Stomach (tissue), 9 donors: Measurements from ENCODE around the gene LYSMD4. TPM values are rescaled to one million over a fixed set of nuclear protein-coding genes. Genes with fewer than 3 reads are reported as not detected.

Experiments
- DNase-seq, 2 donors: peaks; one replicate each; pipeline versions ENCODE4 v3.0.0 to v3.0.0-alpha.2; 2013 to 2019
- H3K27ac ChIP-seq, 5 donors: fragments of 200-600 bp in 4 of 5; sonication (generic) in 4 of 5; one replicate each; pipeline ENCODE4 v1.5.1; 2013 to 2019; ENCODE audit warnings: mild to moderate bottlenecking in 1 of 5, moderate library complexity in 1 of 5
- H3K27me3 ChIP-seq, 3 donors: fragments of 200-600 bp; sonication (generic); one replicate each; pipeline ENCODE4 v1.5.1; 2017 to 2019; ENCODE audit warnings: mixed run types in 1 of 3
- H3K36me3 ChIP-seq, 4 donors: fragments of 200-600 bp; sonication (generic); 1 replicate in 3 of 4; 2 replicates in 1 of 4; pipeline ENCODE4 v1.5.1; 2016 to 2019
- H3K4me1 ChIP-seq, 4 donors: fragments of 200-600 bp; sonication (generic); one replicate each; pipeline ENCODE4 v1.5.1; 2016 to 2019
- H3K4me3 ChIP-seq, 4 donors: fragments of 200-600 bp; sonication (generic) in 3 of 4; one replicate each; pipeline ENCODE4 v1.5.1; 2016 to 2019; ENCODE audit warnings: mild to moderate bottlenecking in 1 of 4
- H3K9me3 ChIP-seq, 4 donors: fragments of 200-600 bp; sonication (generic); one replicate each; pipeline ENCODE4 v1.5.1; 2016 to 2019
- CTCF ChIP-seq, 7 experiments: fragments of 450-650 bp in 4 of 7; fragments of 200-600 bp in 3 of 7; sonication (generic) in 3 of 7; IDR thresholded peaks; one replicate each; pipeline ENCODE4 v1.5.1; 2016 to 2019; ENCODE audit warnings: antibody characterized with exemption in 7 of 7, control low read depth in 2 of 7, mild to moderate bottlenecking in 1 of 7
- EP300 ChIP-seq: sonication (generic); formaldehyde crosslinking; IDR thresholded peaks from one replicate; pipeline ENCODE4 v1.6.1; 2017; ENCODE audit warnings: antibody characterized with exemption
- POLR2A ChIP-seq, 4 donors: fragments of 450-650 bp; IDR thresholded peaks; one replicate each; pipeline ENCODE4 v1.6.1; 2016; ENCODE audit warnings: antibody characterized with exemption in 4 of 4, control low read depth in 2 of 4, mild to moderate bottlenecking in 1 of 4, moderate library complexity in 1 of 4
- POLR2AphosphoS5 ChIP-seq, 3 donors: sonication (generic); formaldehyde crosslinking; IDR thresholded peaks; one replicate each; pipeline ENCODE4 v1.6.1; 2016; ENCODE audit warnings: antibody characterized with exemption in 3 of 3
- WGBS, 5 donors: extraction: QIAGEN DNeasy Blood & Tissue Kit in 3 of 5; methylation state at CpG; one replicate each; pipeline versions ENCODE4 v1.1.5 to v1.1.7; 2013 to 2018; 5-methylcytosine and 5-hydroxymethylcytosine counted together
- intact Hi-C: fragments of 100-400 bp; cut with DNase I; formaldehyde crosslinking; loops from one replicate; pipeline ENCODE4 v1.15.1; 2023; ENCODE audit warnings: low total_unique reads
- polyA plus RNA-seq, 3 donors: library from polyadenylated mRNA; stranded (reverse); fragments of 200-250 nt; gene quantifications; one replicate each; pipeline ENCODE4 v1.2.3, GENCODE V29; 2013
- small RNA-seq, 4 donors: library from RNA; depleted of rRNA; stranded (forward); fragments of <200 nt; gene quantifications; one replicate each; pipeline ENCODE3, GENCODE V24; 2016
- total RNA-seq, 5 donors: library from RNA; depleted of rRNA; stranded (reverse); fragments of >200 nt; gene quantifications; one replicate each; pipeline versions ENCODE4 v1.1.0 to v1.2.3, GENCODE V29; 2014 to 2016
- donor health status: healthy with polysubstance abuse.
- donor health status: Bipolar disorder and iron deficiency.
- donor health status: healthy.

Gene LYSMD4
- total and polyA plus RNA-seq, 8 donors = 4.2 to 106 (median 10.0) TPM

GRCh38 chr15:99680276-99680675, 53.0 kb downstream of the LYSMD4 start:
- no peaks in the 10 kb centered on the region for H3K27me3 ChIP-seq
- no peaks in the 10 kb centered on the region for H3K9me3 ChIP-seq
- peaks cover 5 to 58% (median 51%) of the 10 kb centered on the region in 4 donors for H3K36me3 ChIP-seq
- DNase-seq = no peak
- intact Hi-C loops = no loop called here
- peaks cover 0 to 9% (median 0%) of the 10 kb centered on the region in 4 donors for H3K4me1 ChIP-seq
- no peak overlapping the region for H3K4me3 ChIP-seq
- H3K27ac ChIP-seq = no peak overlapping the region
- TF ChIP-seq EP300 = no peak
- no peak for TF ChIP-seq POLR2AphosphoS5 (IDR thresholded peaks at IDR 0.05)
- no peak for TF ChIP-seq POLR2A (IDR thresholded peaks at IDR 0.05)
- no peak for TF ChIP-seq CTCF (IDR thresholded peaks at IDR 0.05)

- no peaks in the 10 kb centered on the region for H3K27me3 ChIP-seq
- peaks cover 0 to 6% (median 0%) of the 10 kb centered on the region in 4 donors for H3K4me1 ChIP-seq
- H3K9me3 ChIP-seq = no peaks in the 10 kb centered on the region
- intact Hi-C loops = no loop called here
- peak overlapping the region in 1 of 5 donors; percentile 26 for H3K27ac ChIP-seq
- H3K36me3 ChIP-seq = peaks cover 10 to 68% (median 53%) of the 10 kb centered on the region in 4 donors
- no peak for DNase-seq
- H3K4me3 ChIP-seq = no peak overlapping the region
- TF ChIP-seq POLR2AphosphoS5 (IDR thresholded peaks at IDR 0.05) = no peak
- TF ChIP-seq CTCF (IDR thresholded peaks at IDR 0.05) = no peak
- TF ChIP-seq POLR2A (IDR thresholded peaks at IDR 0.05) = no peak
- no peak for TF ChIP-seq EP300
- 83 to 88% (median 87%) methylated on average over 4 of the region's 4 CpGs for WGBS, 5 donors
Observed at GRCh38 chr15:99677540-99678134, 55.6 kb downstream of the LYSMD4 start.

Small RNA genes within 50 kb of the gene (small RNA-seq; reads per million reads assigned to genes)
- 0 reads per million in 4 donors for gene RF00019

Other genes starting within 250 kb of the LYSMD4 start
- gene MEF2A, start 167.5 kb downstream of the LYSMD4 start, total RNA-seq = 10 to 100 TPM; 17.7 to 85.2 (median 60.8) TPM
- gene MEF2A, start 167.5 kb downstream of the LYSMD4 start, polyA plus RNA-seq = 10 to 100 TPM; 11.0 to 12.2 (median 11.4) TPM